GM23338 (cell line): ENCODE measurements around the gene PHC3. TPM values are rescaled to one million over a fixed set of nuclear protein-coding genes. Genes with fewer than 3 reads are reported as not detected.
A peak's percentile ranks its signal among the peaks of the same experiment; 100 is the strongest.

Source experiments
- ATAC-seq: fragments of 200-7000 bp; cut with Tn5 transposase; 3 replicates; pipeline ENCODE4 v1.9.1; 2020
- DNase-seq: peaks from one replicate; pipeline ENCODE4 v3.0.0-alpha.2; 2015; ENCODE audit warnings: low spot score
- H2AFZ ChIP-seq: fragments of 200-600 bp; sonication (generic); 2 replicates; pipeline ENCODE4 v1.8.0; 2016; ENCODE audit warnings: antibody characterized with exemption, mild to moderate bottlenecking, moderate library complexity
- H3F3A ChIP-seq: fragments of 200-600 bp; sonication (generic); replicated peaks from 2 replicates; pipeline ENCODE4 v1.8.0; 2017; ENCODE audit warnings: antibody characterized with exemption, mixed run types, low read depth
- H3K27ac ChIP-seq: fragments of 200-600 bp; sonication (generic); 2 replicates; pipeline ENCODE4 v1.6.1; 2016; ENCODE audit warnings: low read depth
- H3K27me3 ChIP-seq: fragments of 200-600 bp; sonication (generic); 2 replicates; pipeline ENCODE4 v1.8.0; 2016; ENCODE audit warnings: mild to moderate bottlenecking, mixed run types, moderate library complexity; ENCODE audit not compliant: insufficient read depth
- H3K36me3 ChIP-seq: fragments of 200-600 bp; sonication (generic); 2 replicates; pipeline ENCODE4 v1.8.0; 2016; ENCODE audit warnings: mild to moderate bottlenecking; ENCODE audit not compliant: insufficient read depth
- H3K4me1 ChIP-seq: fragments of 200-600 bp; sonication (generic); 2 replicates; pipeline ENCODE4 v1.8.0; 2016; ENCODE audit warnings: mild to moderate bottlenecking, moderate library complexity; ENCODE audit not compliant: insufficient read depth
- H3K4me2 ChIP-seq: fragments of 200-600 bp; sonication (generic); 2 replicates; pipeline ENCODE4 v1.7.1; 2017; ENCODE audit warnings: mixed run types
- H3K4me3 ChIP-seq: fragments of 200-600 bp; sonication (generic); 2 replicates; pipeline ENCODE4 v1.6.1; 2016; ENCODE audit warnings: mixed run types
- H3K79me2 ChIP-seq: fragments of 200-600 bp; sonication (generic); replicated peaks from 2 replicates; pipeline ENCODE4 v1.8.0; 2017; ENCODE audit warnings: mild to moderate bottlenecking; ENCODE audit not compliant: insufficient read depth
- H3K9me2 ChIP-seq: fragments of 200-600 bp; sonication (generic); 2 replicates; pipeline ENCODE4 v1.8.0; 2017; ENCODE audit not compliant: insufficient read depth
- H4K20me1 ChIP-seq: fragments of 200-600 bp; sonication (generic); replicated peaks from 2 replicates; pipeline ENCODE4 v1.8.0; 2017; ENCODE audit warnings: mild to moderate bottlenecking; ENCODE audit not compliant: insufficient read depth
- H3K27ac Mint-ChIP-seq: 2 replicates; pipeline ENCODE4 v1.8.0; 2020; ENCODE audit warnings: inconsistent platforms, mild to moderate bottlenecking, moderate library complexity, mixed read lengths
- H3K27me3 Mint-ChIP-seq: 3 replicates; pipeline ENCODE4 v1.8.0; 2022; ENCODE audit warnings: low read depth, mild to moderate bottlenecking, moderate library complexity, mixed read lengths, inconsistent platforms; ENCODE audit not compliant: insufficient read depth, poor library complexity
- H3K36me3 Mint-ChIP-seq: 3 replicates; pipeline ENCODE4 v1.8.0; 2021; ENCODE audit warnings: low read depth, mild to moderate bottlenecking, inconsistent platforms, moderate library complexity, mixed read lengths
- H3K4me1 Mint-ChIP-seq: 3 replicates; pipeline ENCODE4 v1.8.0; 2020; ENCODE audit warnings: mild to moderate bottlenecking, inconsistent platforms, mixed read lengths
- H3K4me3 Mint-ChIP-seq: 3 replicates; pipeline ENCODE4 v1.8.0; 2021; ENCODE audit warnings: moderate library complexity, mild to moderate bottlenecking, inconsistent platforms, mixed read lengths
- H3K9me3 Mint-ChIP-seq: 3 replicates; pipeline ENCODE4 v1.8.0; 2020; ENCODE audit warnings: moderate library complexity, mild to moderate bottlenecking, inconsistent platforms, mixed read lengths
- NANOG ChIP-seq: IDR thresholded peaks from 2 replicates; pipeline ENCODE4 v1.6.1; 2016; ENCODE audit warnings: antibody characterized with exemption, borderline replicate concordance
- ZNF462 ChIP-seq: fragments of 250-450 bp; sonication (Bioruptor Pico); IDR thresholded peaks from 2 replicates; pipeline ENCODE4 v1.5.0; 2020; ENCODE audit warnings: mild to moderate bottlenecking, moderate library complexity
- polyA plus RNA-seq: library from polyadenylated mRNA; unstranded; fragments of >200 nt; fragmentation: Nextera tagmentation; extraction: Ambion mirVana; gene quantifications from 2 replicates; pipeline ENCODE4 v1.2.1, GENCODE V29; 2016
- total RNA-seq: library from RNA; depleted of rRNA; stranded (reverse); fragments of >200 nt; shearing (Covaris generic); gene quantifications from 2 replicates; pipeline ENCODE4 v1.2.3, GENCODE V29; 2014
- TF ChIP-seq, protein P1 (sequence below), 2 experiments: fragments of 200-600 bp in 1 of 2; sonication (generic) in 1 of 2; conservative IDR thresholded peaks; 2 replicates each; pipeline versions ENCODE4 v1.5.1 to v1.6.1; 2016 to 2017; ENCODE audit warnings: antibody characterized with exemption in 2 of 2, low read depth in 2 of 2, mild to moderate bottlenecking in 2 of 2, moderate library complexity in 1 of 2

The PHC3 gene
- total and polyA plus RNA-seq, 2 experiments from 2014 or later: 23.9 to 83.5 TPM

GRCh38 chr3:170047133-170047404, 134.5 kb downstream of the PHC3 start:
- Histone ChIP-seq H2AFZ (no peak overlapping the region), H3K27ac (no peak overlapping the region), H3K9me2 (no peaks in the 10 kb centered on the region), H3K4me2 (no peak overlapping the region), H4K20me1 (no peaks in the 10 kb centered on the region; the same call in 1 of the 2 replicates), H3K27me3 (no peaks in the 10 kb centered on the region), H3F3A (0 out of 2 replicates have a peak, but pooled peaks cover 3% of the 10 kb centered on the region), H3K4me3 (no peak overlapping the region), H3K79me2 (peaks cover 29% of the 10 kb centered on the region), H3K36me3 (no peaks in the 10 kb centered on the region; the same call in 1 of the 2 replicates), H3K4me1 (0 out of 2 replicates have a peak, but pooled peaks cover 4% of the 10 kb centered on the region)
- H3K4me1 Mint-ChIP-seq: peaks cover 19% of the 10 kb centered on the region; the same call in 2 of the 3 replicates
- H3K27me3 Mint-ChIP-seq: peaks cover 3% of the 10 kb centered on the region
- ATAC-seq (no peak), DNase-seq (no peak)
- no peaks in the 10 kb centered on the region for H3K9me3 Mint-ChIP-seq
- no peak overlapping the region for H3K4me3 Mint-ChIP-seq
- TF ChIP-seq ZNF462 (CRISPR knock-in tag): no peak
- no peak for TF ChIP-seq NANOG
- TF ChIP-seq, protein P1, sequence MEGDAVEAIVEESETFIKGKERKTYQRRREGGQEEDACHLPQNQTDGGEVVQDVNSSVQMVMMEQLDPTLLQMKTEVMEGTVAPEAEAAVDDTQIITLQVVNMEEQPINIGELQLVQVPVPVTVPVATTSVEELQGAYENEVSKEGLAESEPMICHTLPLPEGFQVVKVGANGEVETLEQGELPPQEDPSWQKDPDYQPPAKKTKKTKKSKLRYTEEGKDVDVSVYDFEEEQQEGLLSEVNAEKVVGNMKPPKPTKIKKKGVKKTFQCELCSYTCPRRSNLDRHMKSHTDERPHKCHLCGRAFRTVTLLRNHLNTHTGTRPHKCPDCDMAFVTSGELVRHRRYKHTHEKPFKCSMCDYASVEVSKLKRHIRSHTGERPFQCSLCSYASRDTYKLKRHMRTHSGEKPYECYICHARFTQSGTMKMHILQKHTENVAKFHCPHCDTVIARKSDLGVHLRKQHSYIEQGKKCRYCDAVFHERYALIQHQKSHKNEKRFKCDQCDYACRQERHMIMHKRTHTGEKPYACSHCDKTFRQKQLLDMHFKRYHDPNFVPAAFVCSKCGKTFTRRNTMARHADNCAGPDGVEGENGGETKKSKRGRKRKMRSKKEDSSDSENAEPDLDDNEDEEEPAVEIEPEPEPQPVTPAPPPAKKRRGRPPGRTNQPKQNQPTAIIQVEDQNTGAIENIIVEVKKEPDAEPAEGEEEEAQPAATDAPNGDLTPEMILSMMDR (conservative IDR thresholded peaks at IDR 0.05; ENCODE audit: low read depth in 2 of 2): no peak
- H3K27ac Mint-ChIP-seq: 0 out of 2 replicates have a peak overlapping the region, but pooled peaks have one; percentile 39
- peaks cover 4% of the 10 kb centered on the region; the same call in 2 of the 3 replicates for H3K36me3 Mint-ChIP-seq
